HTERT RPE-1 (cell line): ENCODE data around the gene PLEKHA6.

Source experiments
- in situ Hi-C: fragments of 300-500 bp; cut with MboI; formaldehyde crosslinking; loops from 4 replicates; pipeline ENCODE4 v1.14.3; 2020; ENCODE audit warnings: low sequenced_read_pairs

The PLEKHA6 gene

DNA sequence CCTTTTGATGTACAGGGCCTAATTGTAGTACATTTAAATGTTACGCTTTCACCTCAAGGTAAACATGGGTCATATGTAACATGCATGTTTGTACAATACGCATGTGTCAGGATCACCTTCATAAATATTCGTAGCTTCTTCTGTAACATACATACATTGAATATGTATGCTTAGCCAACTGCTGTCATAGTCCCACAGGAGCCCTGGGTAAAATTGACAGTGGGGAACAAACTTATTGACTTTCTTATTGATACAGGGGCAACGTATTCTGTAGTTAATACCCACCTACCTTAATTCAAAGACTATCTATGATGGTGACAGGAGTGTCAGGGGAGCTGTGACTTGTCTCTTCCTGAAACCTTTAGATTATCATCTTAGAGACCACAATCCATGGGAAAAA lies 189.9 kb downstream of the PLEKHA6 start:
- in situ Hi-C loops: loop anchor here (25.0 kb wide), 1 partner anchor 192 kb away; the partner anchor contains the start of gene PLEKHA6
